H9 (cell line): ENCODE results near the gene APBB2. TPM values are rescaled to one million over a fixed set of nuclear protein-coding genes. Genes with fewer than 3 reads are reported as not detected.

Source experiments
- DNase-seq: peaks from one replicate; pipeline ENCODE4 v3.0.0-alpha.2; 2017
- H2AFZ ChIP-seq: one replicate; pipeline ENCODE4 v1.6.1; 2013; ENCODE audit warnings: mild to moderate bottlenecking, low read length, control low read depth, moderate library complexity
- H2AK5ac ChIP-seq: 2 replicates; pipeline ENCODE4 v1.6.1; 2013; ENCODE audit warnings: low read length, control low read depth, mixed read lengths; ENCODE audit not compliant: insufficient read length
- H2BK120ac ChIP-seq: one replicate; pipeline ENCODE4 v1.6.1; 2013; ENCODE audit warnings: low read depth, mild to moderate bottlenecking, low read length, control low read depth, inconsistent platforms; ENCODE audit not compliant: poor library complexity, severe bottlenecking
- H2BK12ac ChIP-seq: 2 replicates; pipeline ENCODE4 v1.6.1; 2013; ENCODE audit warnings: low read length, control low read depth, mixed read lengths, low read depth; ENCODE audit not compliant: insufficient read length
- H2BK15ac ChIP-seq: 2 replicates; pipeline ENCODE4 v1.6.1; 2013; ENCODE audit warnings: low read depth, low read length, control low read depth
- H2BK20ac ChIP-seq: one replicate; pipeline ENCODE4 v1.6.1; 2013; ENCODE audit warnings: low read depth, mild to moderate bottlenecking, low read length, control low read depth, inconsistent platforms; ENCODE audit not compliant: poor library complexity, severe bottlenecking
- H2BK5ac ChIP-seq: 2 replicates; pipeline ENCODE4 v1.6.1; 2013; ENCODE audit warnings: low read length, control low read depth, mixed read lengths; ENCODE audit not compliant: insufficient read length
- H3K14ac ChIP-seq: 2 replicates; pipeline ENCODE4 v1.6.1; 2013; ENCODE audit warnings: low read length, control low read depth; ENCODE audit not compliant: insufficient read depth
- H3K18ac ChIP-seq: 2 replicates; pipeline ENCODE4 v1.6.1; 2013; ENCODE audit warnings: low read depth, mild to moderate bottlenecking, mixed read lengths, low read length, control low read depth; ENCODE audit not compliant: insufficient read length
- H3K23ac ChIP-seq: 2 replicates; pipeline ENCODE4 v1.6.1; 2013; ENCODE audit warnings: low read length, control low read depth, mixed read lengths, low read depth; ENCODE audit not compliant: insufficient read length
- H3K23me2 ChIP-seq: 2 replicates; pipeline ENCODE4 v1.6.1; 2013; ENCODE audit warnings: low read depth, mild to moderate bottlenecking, mixed read lengths, low read length, control low read depth; ENCODE audit not compliant: insufficient read length, poor library complexity, severe bottlenecking
- H3K27ac ChIP-seq: 2 replicates; pipeline ENCODE4 v1.5.1; 2013; ENCODE audit warnings: low read length, control low read depth, mixed read lengths, low read depth; ENCODE audit not compliant: insufficient read length
- H3K27me3 ChIP-seq: 2 replicates; pipeline ENCODE4 v1.6.1; 2013; ENCODE audit warnings: low read length, control low read depth, inconsistent platforms; ENCODE audit not compliant: insufficient read depth
- H3K4ac ChIP-seq: 2 replicates; pipeline ENCODE4 v1.6.1; 2013; ENCODE audit warnings: low read depth, mild to moderate bottlenecking, control low read depth, inconsistent platforms, low read length, moderate library complexity
- H3K4me1 ChIP-seq: 2 replicates; pipeline ENCODE4 v1.6.1; 2013; ENCODE audit warnings: low read length, control low read depth, inconsistent platforms; ENCODE audit not compliant: insufficient read depth
- H3K4me2 ChIP-seq: 2 replicates; pipeline ENCODE4 v1.6.1; 2013; ENCODE audit warnings: low read length, control low read depth, mixed read lengths; ENCODE audit not compliant: insufficient read length, insufficient read depth
- H3K56ac ChIP-seq: 2 replicates; pipeline ENCODE4 v1.6.1; 2013; ENCODE audit warnings: low read depth, mild to moderate bottlenecking, mixed read lengths, low read length, control low read depth; ENCODE audit not compliant: insufficient read length
- H3K79me1 ChIP-seq: 2 replicates; pipeline ENCODE4 v1.6.1; 2013; ENCODE audit warnings: low read depth, mild to moderate bottlenecking, moderate library complexity, low read length, control low read depth, inconsistent platforms; ENCODE audit not compliant: insufficient read depth, poor library complexity, severe bottlenecking
- H3K79me2 ChIP-seq: 2 replicates; pipeline ENCODE4 v1.6.1; 2013; ENCODE audit warnings: low read length, control low read depth, inconsistent platforms; ENCODE audit not compliant: insufficient read depth
- H3K9ac ChIP-seq: 2 replicates; pipeline ENCODE4 v1.6.1; 2013; ENCODE audit warnings: low read length, control low read depth, mixed read lengths; ENCODE audit not compliant: insufficient read length; ENCODE audit errors: extremely low read depth
- H3K9me3 ChIP-seq: one replicate; pipeline ENCODE4 v1.6.1; 2013; ENCODE audit warnings: low read depth, low read length, inconsistent platforms; ENCODE audit not compliant: control insufficient read depth
- H3T11ph ChIP-seq: one replicate; pipeline ENCODE4 v1.6.1; 2013; ENCODE audit warnings: mild to moderate bottlenecking, low read length, control low read depth, inconsistent platforms
- H4K20me1 ChIP-seq: one replicate; pipeline ENCODE4 v1.6.1; 2013; ENCODE audit not compliant: control insufficient read depth, insufficient read length, insufficient read depth
- H4K5ac ChIP-seq: 2 replicates; pipeline ENCODE4 v1.6.1; 2013; ENCODE audit warnings: low read depth, mild to moderate bottlenecking, mixed read lengths, low read length, control low read depth; ENCODE audit not compliant: insufficient read length
- H4K8ac ChIP-seq: replicated peaks from 2 replicates; pipeline ENCODE4 v1.6.1; 2013; ENCODE audit warnings: low read length, control low read depth, mixed read lengths, low read depth; ENCODE audit not compliant: insufficient read length
- H4K91ac ChIP-seq: 2 replicates; pipeline ENCODE4 v1.6.1; 2013; ENCODE audit warnings: low read depth, mild to moderate bottlenecking, moderate library complexity, mixed read lengths, low read length, control low read depth; ENCODE audit not compliant: insufficient read length
- H3K27ac Mint-ChIP-seq, 3 experiments: 2 replicates in 2 of 3; 3 replicates in 1 of 3; pipeline ENCODE4 v1.8.0; 2020 to 2021; ENCODE audit warnings: mixed read lengths in 3 of 3, mild to moderate bottlenecking in 1 of 3, moderate library complexity in 1 of 3
- H3K27me3 Mint-ChIP-seq: 2 replicates; pipeline ENCODE4 v1.8.0; 2021; ENCODE audit warnings: low read depth, mild to moderate bottlenecking, moderate library complexity, mixed read lengths
- H3K36me3 Mint-ChIP-seq, 3 experiments: 2 replicates in 2 of 3; 3 replicates in 1 of 3; pipeline ENCODE4 v1.8.0; 2020 to 2021; ENCODE audit warnings: low read depth in 3 of 3, mixed read lengths in 3 of 3; ENCODE audit not compliant: insufficient read depth in 1 of 3
- H3K4me1 Mint-ChIP-seq, 2 experiments: 2 replicates each; pipeline ENCODE4 v1.8.0; 2020; ENCODE audit warnings: mixed read lengths in 2 of 2
- H3K4me3 Mint-ChIP-seq, 2 experiments: 2 replicates in 1 of 2; 3 replicates in 1 of 2; pipeline ENCODE4 v1.8.0; 2020 to 2021; ENCODE audit warnings: mild to moderate bottlenecking in 2 of 2, mixed read lengths in 2 of 2, moderate library complexity in 1 of 2
- H3K9me3 Mint-ChIP-seq, 2 experiments: 2 replicates in 1 of 2; 3 replicates in 1 of 2; pipeline ENCODE4 v1.8.0; 2020; ENCODE audit warnings: mild to moderate bottlenecking in 2 of 2, mixed read lengths in 2 of 2, moderate library complexity in 1 of 2
- CTCF ChIP-seq: fragments of 200-600 bp; sonication (generic); conservative IDR thresholded peaks from 3 replicates; pipeline ENCODE4 v1.8.0; 2021; ENCODE audit warnings: antibody characterized with exemption, mild to moderate bottlenecking
- WGBS: extraction: QIAGEN DNeasy Blood & Tissue Kit; methylation state at CpG from one replicate; pipeline ENCODE4 v1.1.7; 2013; ENCODE audit warnings: missing lambda C conversion rate, low lambda C conversion rate, mixed read lengths; ENCODE audit not compliant: insufficient read length; ENCODE audit errors: extremely low coverage; 5-methylcytosine and 5-hydroxymethylcytosine counted together
- total RNA-seq: library from RNA; stranded (reverse); gene quantifications from 2 replicates; pipeline ENCODE4 v1.2.1, GENCODE V29; 2021

The APBB2 gene
- total RNA-seq, 1 experiment from 2014 or later: 39.6 TPM

- Histone ChIP-seq H3K23ac (no peak overlapping the region), H2BK120ac (no peak overlapping the region), H3K23me2 (no peaks in the 10 kb centered on the region), H3K4me1 (peaks cover 5% of the 10 kb centered on the region; the same call in 1 of the 2 replicates), H3T11ph (no peak overlapping the region), H4K5ac (no peak overlapping the region), H3K14ac (no peak overlapping the region), H3K4ac (no peak overlapping the region), H2BK20ac (no peak overlapping the region), H2AK5ac (no peak overlapping the region), H2AFZ (no peak overlapping the region), H3K4me2 (no peak overlapping the region), H4K91ac (no peak overlapping the region), H2BK12ac (no peak overlapping the region), H3K18ac (no peak overlapping the region), H3K56ac (no peak overlapping the region), H3K27me3 (no peaks in the 10 kb centered on the region), H3K9me3 (no peaks in the 10 kb centered on the region), H2BK15ac (no peak overlapping the region), H2BK5ac (no peak overlapping the region), H4K20me1 (no peaks in the 10 kb centered on the region), H3K79me2 (no peaks in the 10 kb centered on the region), H4K8ac (no peak overlapping the region), H3K27ac (no peak overlapping the region), H3K79me1 (no peaks in the 10 kb centered on the region), H3K9ac (no peak overlapping the region)
- no CpG with 5 or more reads among the region's 5 CpGs for WGBS
- Mint-ChIP-seq H3K4me1 (peaks cover 15 to 16% of the 10 kb centered on the region in 2 experiments), H3K9me3 (no peaks in the 10 kb centered on the region; a peak in 1 of 5 replicates), H3K27ac (no peak overlapping the region; a peak in 2 of 7 replicates), H3K4me3 (no peak overlapping the region), H3K27me3 (no peaks in the 10 kb centered on the region), H3K36me3 (no peaks in the 10 kb centered on the region; a peak in 3 of 7 replicates)
- no peak for TF ChIP-seq CTCF
- no peak for DNase-seq
Measured at GRCh38 chr4:41065434-41066006, 148.8 kb downstream of the APBB2 start.
